ENCODE measurements around the gene LPAR6. TPM values are rescaled to one million over a fixed set of nuclear protein-coding genes. Genes with fewer than 3 reads are reported as not detected.

The LPAR6 gene
- total RNA-seq, 1 experiment from 2014 or later, result 3.6 TPM

GRCh38 chr13:48411147-48411794, 1.6 kb downstream of the LPAR6 start:
- peak; percentile 13 for DNase-seq
- ATAC-seq, result peak; percentile 17; the same call in 1 of the 2 replicates
- H3K4me3 ChIP-seq (ENCODE audit: low read length), result peak overlapping the region; percentile 73

GRCh38 chr13:48410199-48410598, 2.7 kb downstream of the LPAR6 start:
- intact Hi-C loops (cut with micrococcal nuclease), result loop anchor here (5.0 kb wide), 2 partner anchors 122 to 152 kb away; partner anchors contain the start of gene RCBTB2

More at GRCh38 chr13:48411147-48411794, 1.6 kb downstream of the LPAR6 start:
- TF ChIP-seq EZH2 (IDR thresholded peaks at IDR 0.05; ENCODE audit: low read length, unreplicated experiment), result no peak
- TF ChIP-seq EZH2phosphoT487 (IDR thresholded peaks at IDR 0.05; ENCODE audit: borderline replicate concordance, low read length), result no peak
- TF ChIP-seq, protein P1, sequence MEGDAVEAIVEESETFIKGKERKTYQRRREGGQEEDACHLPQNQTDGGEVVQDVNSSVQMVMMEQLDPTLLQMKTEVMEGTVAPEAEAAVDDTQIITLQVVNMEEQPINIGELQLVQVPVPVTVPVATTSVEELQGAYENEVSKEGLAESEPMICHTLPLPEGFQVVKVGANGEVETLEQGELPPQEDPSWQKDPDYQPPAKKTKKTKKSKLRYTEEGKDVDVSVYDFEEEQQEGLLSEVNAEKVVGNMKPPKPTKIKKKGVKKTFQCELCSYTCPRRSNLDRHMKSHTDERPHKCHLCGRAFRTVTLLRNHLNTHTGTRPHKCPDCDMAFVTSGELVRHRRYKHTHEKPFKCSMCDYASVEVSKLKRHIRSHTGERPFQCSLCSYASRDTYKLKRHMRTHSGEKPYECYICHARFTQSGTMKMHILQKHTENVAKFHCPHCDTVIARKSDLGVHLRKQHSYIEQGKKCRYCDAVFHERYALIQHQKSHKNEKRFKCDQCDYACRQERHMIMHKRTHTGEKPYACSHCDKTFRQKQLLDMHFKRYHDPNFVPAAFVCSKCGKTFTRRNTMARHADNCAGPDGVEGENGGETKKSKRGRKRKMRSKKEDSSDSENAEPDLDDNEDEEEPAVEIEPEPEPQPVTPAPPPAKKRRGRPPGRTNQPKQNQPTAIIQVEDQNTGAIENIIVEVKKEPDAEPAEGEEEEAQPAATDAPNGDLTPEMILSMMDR (conservative IDR thresholded peaks at IDR 0.05; ENCODE audit: low read depth, low read length), result no peak
- ChIA-PET POLR2A (ENCODE audit: unreplicated experiment) (no interaction called here), CTCF (no interaction called here)
- H3K36me3 ChIP-seq (ENCODE audit: low read depth, low read length), result no peaks in the 10 kb centered on the region
- peaks cover 7% of the 10 kb centered on the region for H3F3A ChIP-seq (ENCODE audit: low read length, unreplicated experiment)
- H3K79me2 ChIP-seq (ENCODE audit: low read length), result peaks cover 36% of the 10 kb centered on the region
- H3K27me3 ChIP-seq (ENCODE audit: low read length), result no peaks in the 10 kb centered on the region
- no peaks in the 10 kb centered on the region for H4K20me1 ChIP-seq (ENCODE audit: low read length)
- H2AFZ ChIP-seq (ENCODE audit: low read length), result peak overlapping the region; percentile 45; the same call in 1 of the 2 replicates
- no peaks in the 10 kb centered on the region for H3K9me3 ChIP-seq (ENCODE audit: low read length)
- peak overlapping the region; percentile 88 for H3K4me2 ChIP-seq (ENCODE audit: low read length)
- peaks cover 26% of the 10 kb centered on the region for H3K4me1 ChIP-seq (ENCODE audit: insufficient read depth, low read length)
- intact Hi-C loops (cut with micrococcal nuclease), result loop anchor here (5.0 kb wide), 2 partner anchors 121 to 151 kb away; partner anchors contain the start of gene RCBTB2
- 0 out of 2 replicates have a peak overlapping the region, but pooled peaks have one; percentile 72 for H3K27ac ChIP-seq (ENCODE audit: low read length)
- no TSS peak for BruUV-seq (replicated peaks)
- H3K9me2 ChIP-seq (replicated peaks; ENCODE audit: low read length), result no peaks in the 10 kb centered on the region
- H3K9ac ChIP-seq (ENCODE audit: low read length), result peak overlapping the region; percentile 75

More at GRCh38 chr13:48410199-48410598, 2.7 kb downstream of the LPAR6 start:
- Histone ChIP-seq H2AFZ (ENCODE audit: low read length) (no peak overlapping the region), H3F3A (ENCODE audit: low read length, unreplicated experiment) (peaks cover 5% of the 10 kb centered on the region), H3K9me3 (ENCODE audit: low read length) (no peaks in the 10 kb centered on the region), H3K36me3 (ENCODE audit: low read depth, low read length) (no peaks in the 10 kb centered on the region), H3K4me2 (ENCODE audit: low read length) (peak overlapping the region; percentile 80), H3K4me1 (ENCODE audit: insufficient read depth, low read length) (peaks cover 19% of the 10 kb centered on the region), H3K27ac (ENCODE audit: low read length) (no peak overlapping the region), H3K9me2 (replicated peaks; ENCODE audit: low read length) (no peaks in the 10 kb centered on the region), H3K79me2 (ENCODE audit: low read length) (peaks cover 36% of the 10 kb centered on the region), H3K4me3 (ENCODE audit: low read length) (peak overlapping the region; percentile 73), H4K20me1 (ENCODE audit: low read length) (no peaks in the 10 kb centered on the region), H3K27me3 (ENCODE audit: low read length) (no peaks in the 10 kb centered on the region), H3K9ac (ENCODE audit: low read length) (no peak overlapping the region)
- POLR2A ChIA-PET (ENCODE audit: unreplicated experiment), result no interaction called here
- CTCF ChIA-PET, result no interaction called here
- no peak for TF ChIP-seq EZH2phosphoT487 (IDR thresholded peaks at IDR 0.05; ENCODE audit: borderline replicate concordance, low read length)
- TF ChIP-seq, protein P1 (conservative IDR thresholded peaks at IDR 0.05; ENCODE audit: low read depth, low read length), result no peak
- no peak for TF ChIP-seq EZH2 (IDR thresholded peaks at IDR 0.05; ENCODE audit: low read length, unreplicated experiment)
- BruUV-seq (replicated peaks), result no TSS peak
- ATAC-seq, result no peak
- DNase-seq, result no peak

Measured in PC-3 (cell line).